HepG2 (cell line): Measurements from ENCODE around the gene MPI. TPM values are rescaled to one million over a fixed set of nuclear protein-coding genes. Genes with fewer than 3 reads are reported as not detected.

ENCODE experiments used
- GMEB2 ChIP-seq: IDR thresholded peaks from 2 replicates; pipeline ENCODE4 v1.6.1; 2016; ENCODE audit warnings: missing biosample characterization, missing genetic modification reagents, low read depth
- HNF4A ChIP-seq: sonication (generic); formaldehyde crosslinking; IDR thresholded peaks from 2 replicates; pipeline ENCODE4 v1.4.0; 2020; ENCODE audit warnings: missing genetic modification reagents
- NAIF1 ChIP-seq: sonication (generic); formaldehyde crosslinking; IDR thresholded peaks from 2 replicates; pipeline ENCODE4 v1.5.0; 2020; ENCODE audit warnings: mild to moderate bottlenecking, missing genetic modification reagents, borderline replicate concordance
- NR3C1 ChIP-seq: sonication (generic); formaldehyde crosslinking; IDR thresholded peaks from 2 replicates; pipeline ENCODE4 v1.4.0; 2020; ENCODE audit warnings: missing genetic modification reagents
- POGZ ChIP-seq: sonication (generic); formaldehyde crosslinking; IDR thresholded peaks from 2 replicates; pipeline ENCODE4 v1.4.0; 2020; ENCODE audit warnings: mild to moderate bottlenecking, missing genetic modification reagents
- PRDM15 ChIP-seq: sonication (generic); formaldehyde crosslinking; IDR thresholded peaks from 2 replicates; pipeline ENCODE4 v1.4.0; 2020; ENCODE audit warnings: missing genetic modification reagents
- ZFP36 ChIP-seq: fragments of 150-350 bp; IDR thresholded peaks from 2 replicates; pipeline ENCODE4 v1.6.1; 2018; ENCODE audit warnings: borderline replicate concordance, low read length, low read depth; ENCODE audit not compliant: partially characterized antibody
- ZNF160 ChIP-seq: sonication (generic); formaldehyde crosslinking; IDR thresholded peaks from 2 replicates; pipeline ENCODE4 v1.8.0; 2022; ENCODE audit warnings: mild to moderate bottlenecking, inconsistent platforms, missing genetic modification reagents
- ZNF687 ChIP-seq: sonication (generic); formaldehyde crosslinking; IDR thresholded peaks from 2 replicates; pipeline ENCODE4 v1.5.1; 2020; ENCODE audit warnings: mild to moderate bottlenecking, missing genetic modification reagents, moderate library complexity
- ZNF879 ChIP-seq: sonication (generic); formaldehyde crosslinking; IDR thresholded peaks from 2 replicates; pipeline ENCODE4 v1.8.1; 2023; ENCODE audit warnings: missing genetic modification reagents
- polyA plus RNA-seq, 8 experiments: library from polyadenylated mRNA; depleted of rRNA in 3 of 8; stranded (reverse) in 7 of 8; unstranded in 1 of 8; fragments of >200 nt; fragmentation: Illumina TruSeq in 4 of 8; extraction: Trizol in 4 of 8; gene quantifications; 2 replicates each; pipeline versions ENCODE4 v1.2.1 to v1.2.3, GENCODE V29; 2011 to 2016; ENCODE audit warnings: low read depth in 4 of 8, missing spikeins in 1 of 8, mixed read lengths in 1 of 8; ENCODE audit not compliant: insufficient read depth in 1 of 8
- total RNA-seq, 5 experiments: library from RNA; depleted of rRNA; stranded (reverse); fragments of >200 nt; fragmentation: Illumina TruSeq; extraction: Trizol; gene quantifications; 2 replicates each; pipeline ENCODE4 v1.2.3, GENCODE V29; 2016; ENCODE audit warnings: low read depth in 1 of 5
- TF ChIP-seq, protein P1 (sequence below): sonication (generic); formaldehyde crosslinking; IDR thresholded peaks from 2 replicates; pipeline ENCODE4 v1.8.1; 2022; ENCODE audit warnings: low read depth, mild to moderate bottlenecking, missing genetic modification reagents
- TF ChIP-seq, protein P2 (sequence below): sonication (generic); formaldehyde crosslinking; IDR thresholded peaks from 2 replicates; pipeline ENCODE4 v1.5.0; 2020; ENCODE audit warnings: missing genetic modification reagents

Gene MPI
- total and polyA plus RNA-seq, 2 of the 13 experiments (the other 11 are each of a cell fraction or from before 2014, with no cell fraction given), result 36.9 to 63.5 TPM

DNA sequence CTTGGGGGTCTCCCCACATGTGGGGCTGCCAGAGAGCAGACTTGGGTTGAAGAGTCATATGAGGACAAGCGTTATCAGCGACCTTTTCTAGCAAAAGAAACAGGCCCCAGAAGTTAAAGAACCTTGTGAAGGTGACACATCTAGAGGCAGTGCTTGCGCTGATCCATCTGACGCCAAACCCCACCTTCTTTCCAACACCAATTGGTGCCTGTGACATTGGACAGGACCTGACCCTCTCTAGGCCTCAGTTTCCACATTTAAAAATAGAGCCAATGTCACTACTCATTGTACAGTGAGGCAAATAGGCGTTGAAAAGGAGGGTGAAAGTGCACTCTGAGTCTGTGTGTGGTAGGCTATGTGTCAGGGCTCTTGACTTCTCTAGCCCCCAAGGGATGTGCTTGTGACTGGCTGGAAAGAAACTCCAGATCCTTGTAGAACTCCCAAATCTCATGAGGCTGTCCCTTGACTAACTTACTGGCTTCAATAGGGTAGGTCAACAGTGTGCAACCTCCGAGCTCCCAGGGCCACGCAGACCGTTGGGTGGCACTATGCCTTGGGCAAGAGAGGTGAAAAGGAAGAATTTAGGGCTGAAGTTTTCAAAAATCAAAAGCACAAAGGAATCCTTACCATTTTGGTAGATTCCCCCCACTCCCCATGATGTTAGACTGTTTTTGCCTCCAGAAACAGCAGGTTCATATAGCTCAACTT lies 17.5 kb downstream of the MPI start (continued):
- TF ChIP-seq ZNF687 (CRISPR knock-in tag) (peak; percentile 24; the same call in 1 of the 2 replicates), GMEB2 (no peak), POGZ (CRISPR knock-in tag) (no peak), HNF4A (CRISPR knock-in tag) (no peak), ZFP36 (no peak), ZNF160 (CRISPR knock-in tag) (no peak), NAIF1 (no peak), ZNF879 (CRISPR knock-in tag) (0 out of 2 replicates have a peak, but pooled peaks have one; percentile 36), PRDM15 (CRISPR knock-in tag) (no peak), NR3C1 (CRISPR knock-in tag) (no peak)
- TF ChIP-seq, protein P1, sequence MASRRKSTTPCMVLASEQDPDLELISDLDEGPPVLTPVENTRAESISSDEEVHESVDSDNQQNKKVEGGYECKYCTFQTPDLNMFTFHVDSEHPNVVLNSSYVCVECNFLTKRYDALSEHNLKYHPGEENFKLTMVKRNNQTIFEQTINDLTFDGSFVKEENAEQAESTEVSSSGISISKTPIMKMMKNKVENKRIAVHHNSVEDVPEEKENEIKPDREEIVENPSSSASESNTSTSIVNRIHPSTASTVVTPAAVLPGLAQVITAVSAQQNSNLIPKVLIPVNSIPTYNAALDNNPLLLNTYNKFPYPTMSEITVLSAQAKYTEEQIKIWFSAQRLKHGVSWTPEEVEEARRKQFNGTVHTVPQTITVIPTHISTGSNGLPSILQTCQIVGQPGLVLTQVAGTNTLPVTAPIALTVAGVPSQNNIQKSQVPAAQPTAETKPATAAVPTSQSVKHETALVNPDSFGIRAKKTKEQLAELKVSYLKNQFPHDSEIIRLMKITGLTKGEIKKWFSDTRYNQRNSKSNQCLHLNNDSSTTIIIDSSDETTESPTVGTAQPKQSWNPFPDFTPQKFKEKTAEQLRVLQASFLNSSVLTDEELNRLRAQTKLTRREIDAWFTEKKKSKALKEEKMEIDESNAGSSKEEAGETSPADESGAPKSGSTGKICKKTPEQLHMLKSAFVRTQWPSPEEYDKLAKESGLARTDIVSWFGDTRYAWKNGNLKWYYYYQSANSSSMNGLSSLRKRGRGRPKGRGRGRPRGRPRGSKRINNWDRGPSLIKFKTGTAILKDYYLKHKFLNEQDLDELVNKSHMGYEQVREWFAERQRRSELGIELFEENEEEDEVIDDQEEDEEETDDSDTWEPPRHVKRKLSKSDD (CRISPR knock-in tag), result no peak
- TF ChIP-seq, protein P2, sequence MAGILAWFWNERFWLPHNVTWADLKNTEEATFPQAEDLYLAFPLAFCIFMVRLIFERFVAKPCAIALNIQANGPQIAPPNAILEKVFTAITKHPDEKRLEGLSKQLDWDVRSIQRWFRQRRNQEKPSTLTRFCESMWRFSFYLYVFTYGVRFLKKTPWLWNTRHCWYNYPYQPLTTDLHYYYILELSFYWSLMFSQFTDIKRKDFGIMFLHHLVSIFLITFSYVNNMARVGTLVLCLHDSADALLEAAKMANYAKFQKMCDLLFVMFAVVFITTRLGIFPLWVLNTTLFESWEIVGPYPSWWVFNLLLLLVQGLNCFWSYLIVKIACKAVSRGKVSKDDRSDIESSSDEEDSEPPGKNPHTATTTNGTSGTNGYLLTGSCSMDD (CRISPR knock-in tag), result no peak
